GM12878 (cell line): ENCODE data around the gene GINS2. TPM values are rescaled to one million over a fixed set of nuclear protein-coding genes. Genes with fewer than 3 reads are reported as not detected.

Source experiments
- ATAC-seq: fragments of 200-7000 bp; cut with Tn5 transposase; 3 replicates; pipeline ENCODE4 v1.9.1; 2020; ENCODE audit warnings: mild to moderate bottlenecking, moderate library complexity
- BruUV-seq: library from RNA; stranded (reverse); fragments of 400-500 nt; replicated peaks from 2 replicates; lab custom pipeline; 2021; lab: Mats Ljungman, UMichigan
- CTCF ChIA-PET: fragments of 300-600 bp; sonication (Branson Sonifier 250); formaldehyde crosslinking; extraction: SDS; loops from one replicate; lab custom pipeline; 2021; ENCODE audit warnings: inconsistent platforms; lab: Yijun Ruan, JAX
- POLR2A ChIA-PET: fragments of 350-600 bp; formaldehyde crosslinking; extraction: SDS; loops from one replicate; lab custom pipeline; 2021; ENCODE audit warnings: inconsistent platforms; lab: Charles Lee
- RAD21 ChIA-PET: fragments of 300-600 bp; sonication (Branson Sonifier 250); formaldehyde crosslinking; loops from one replicate; lab custom pipeline; 2023; ENCODE audit warnings: antibody characterized with exemption; ENCODE audit not compliant: unreplicated experiment; lab: Charles Lee
- SMC1A ChIA-PET: fragments of 300-600 bp; sonication (Branson Sonifier 250); formaldehyde crosslinking; loops from one replicate; lab custom pipeline; 2023; ENCODE audit not compliant: unreplicated experiment, uncharacterized antibody; lab: Charles Lee
- DNase-seq: peaks from one replicate; pipeline ENCODE4 v3.0.0-alpha.2; 2011; ENCODE audit warnings: low read depth, low spot score
- FAIRE-seq: peaks from 3 replicates; lab custom pipeline; 2011; peaks lifted over from hg19 to GRCh38; lab: Jason Lieb, UNC
- H2AFZ ChIP-seq: 2 replicates; pipeline ENCODE4 v1.6.0; 2011; ENCODE audit warnings: low read depth, low read length, control low read depth; ENCODE audit not compliant: control insufficient read depth
- H3K27ac ChIP-seq: 2 replicates; pipeline ENCODE4 v1.5.1; 2011; ENCODE audit warnings: control low read depth; ENCODE audit not compliant: control insufficient read depth, insufficient read depth
- H3K27me3 ChIP-seq, 2 experiments: replicated peaks in 1 of 2; 2 replicates each; pipeline versions ENCODE4 v1.6.0 to v1.6.1; 2011; ENCODE audit warnings: low read length in 1 of 2; ENCODE audit not compliant: control insufficient read depth in 2 of 2, insufficient read depth in 2 of 2
- H3K36me3 ChIP-seq, 2 experiments: 2 replicates each; pipeline ENCODE4 v1.5.1; 2011; ENCODE audit warnings: low read length in 1 of 2; ENCODE audit not compliant: control insufficient read depth in 2 of 2, insufficient read depth in 2 of 2
- H3K4me1 ChIP-seq: 2 replicates; pipeline ENCODE4 v1.6.1; 2011; ENCODE audit warnings: mild to moderate bottlenecking, low read length, moderate library complexity, mixed read lengths; ENCODE audit not compliant: control insufficient read depth, insufficient read depth
- H3K4me2 ChIP-seq: 2 replicates; pipeline ENCODE4 v1.6.0; 2011; ENCODE audit warnings: control low read depth; ENCODE audit not compliant: control insufficient read depth, insufficient read depth
- H3K4me3 ChIP-seq: fragments of 200-600 bp; sonication (generic); 2 replicates; pipeline ENCODE4 v1.5.1; 2016
- H3K79me2 ChIP-seq: 2 replicates; pipeline ENCODE4 v1.6.0; 2011; ENCODE audit warnings: low read length; ENCODE audit not compliant: control insufficient read depth, insufficient read depth
- H3K9ac ChIP-seq: 2 replicates; pipeline ENCODE4 v1.8.0; 2011; ENCODE audit warnings: low read length, control low read depth, mixed read lengths; ENCODE audit not compliant: control insufficient read depth, insufficient read depth
- H3K9me3 ChIP-seq: replicated peaks from 3 replicates; pipeline ENCODE4 v1.5.1; 2011; ENCODE audit warnings: mild to moderate bottlenecking, low read length; ENCODE audit not compliant: control insufficient read depth, insufficient read depth
- H4K20me1 ChIP-seq: 2 replicates; pipeline ENCODE4 v1.6.0; 2011; ENCODE audit not compliant: control insufficient read depth, insufficient read depth
- BMI1 ChIP-seq: fragments of 450-650 bp; IDR thresholded peaks from 2 replicates; pipeline ENCODE4 v1.6.1; 2016; ENCODE audit warnings: mild to moderate bottlenecking, moderate library complexity, borderline replicate concordance
- CEBPB ChIP-seq, 2 experiments: fragments of 150-350 bp in 1 of 2; IDR thresholded peaks; 2 replicates each; pipeline ENCODE4 v1.6.1; 2012 to 2014; ENCODE audit warnings: low read depth in 2 of 2, low read length in 2 of 2, borderline replicate concordance in 1 of 2, inconsistent platforms in 1 of 2
- EED ChIP-seq: sonication (generic); IDR thresholded peaks from 2 replicates; pipeline ENCODE4 v1.6.1; 2016; ENCODE audit warnings: antibody characterized with exemption, low read depth
- ELK1 ChIP-seq: IDR thresholded peaks from 2 replicates; pipeline ENCODE4 v1.6.1; 2012; ENCODE audit warnings: low read depth, low read length, improper control_type of control experiment
- EZH2 ChIP-seq: IDR thresholded peaks from 2 replicates; pipeline ENCODE4 v1.6.1; 2012; ENCODE audit warnings: low read depth, mild to moderate bottlenecking, control low read depth, inconsistent platforms, low read length, borderline replicate concordance; ENCODE audit not compliant: control insufficient read depth
- IRF4 ChIP-seq: IDR thresholded peaks from 2 replicates; pipeline ENCODE4 v1.6.1; 2011; ENCODE audit warnings: low read depth, low read length
- JUND ChIP-seq: IDR thresholded peaks from 2 replicates; pipeline ENCODE4 v1.6.1; 2012; ENCODE audit warnings: low read depth, mild to moderate bottlenecking, low read length, improper control_type of control experiment, moderate library complexity
- POLR2AphosphoS5 ChIP-seq: IDR thresholded peaks from 2 replicates; pipeline ENCODE4 v1.6.1; 2011; ENCODE audit warnings: mild to moderate bottlenecking, low read length, inconsistent platforms
- SIN3A ChIP-seq: IDR thresholded peaks from 2 replicates; pipeline ENCODE4 v1.6.1; 2012; ENCODE audit warnings: low read depth, low read length, improper control_type of control experiment
- SREBF1 ChIP-seq: IDR thresholded peaks from 2 replicates; pipeline ENCODE4 v1.6.1; 2012; ENCODE audit warnings: mild to moderate bottlenecking, low read length
- STAT1 ChIP-seq: fragments of 450-650 bp; conservative IDR thresholded peaks from 2 replicates; pipeline ENCODE4 v1.6.1; 2014; ENCODE audit warnings: antibody characterized with exemption, mild to moderate bottlenecking
- ZNF217 ChIP-seq: fragments of 450-650 bp; IDR thresholded peaks from 2 replicates; pipeline ENCODE4 v1.6.1; 2017; ENCODE audit warnings: antibody characterized with exemption, mild to moderate bottlenecking
- WGBS: methylation state at CpG from one replicate; pipeline ENCODE4 v1.1.6; 2016; ENCODE audit warnings: low lambda C conversion rate; ENCODE audit not compliant: insufficient replicate concordance, insufficient coverage; ENCODE audit errors: missing lambda C conversion rate; 5-methylcytosine and 5-hydroxymethylcytosine counted together
- in situ Hi-C: fragments of 300-500 bp; cut with MboI; formaldehyde crosslinking; loops from 9 replicates; pipeline ENCODE4 v1.14.3; 2018; ENCODE audit warnings: mixed read lengths
- intact Hi-C: fragments of 100-400 bp; cut with micrococcal nuclease; formaldehyde crosslinking; loops from one replicate; pipeline ENCODE4 v1.14.2; 2022; ENCODE audit not compliant: unreplicated experiment
- polyA plus RNA-seq, 11 experiments: library from polyadenylated mRNA; depleted of rRNA in 4 of 11; unstranded in 6 of 11; stranded (reverse) in 5 of 11; fragments of >200 nt; fragmentation: Nextera tagmentation in 4 of 11; fragmentation: Illumina TruSeq in 1 of 11; extraction: Ambion mirVana in 4 of 11; extraction: Trizol in 1 of 11; gene quantifications; 1 replicate in 1 of 11; 2 replicates in 10 of 11; pipeline versions ENCODE4 v1.2.1 to v1.2.3, GENCODE V29; 2011 to 2016; ENCODE audit warnings: inconsistent platforms in 2 of 11, missing spikeins in 2 of 11, low read depth in 1 of 11
- total RNA-seq, 4 experiments: library from RNA; depleted of rRNA in 3 of 4; stranded (reverse); fragments of >200 nt in 3 of 4; fragmentation: Illumina TruSeq in 1 of 4; extraction: Trizol in 1 of 4; gene quantifications; 2 replicates each; pipeline versions ENCODE4 v1.2.1 to v1.2.3, GENCODE V29; 2013 to 2021

GINS2 gene
- total and polyA plus RNA-seq, 10 of the 15 experiments (the other 5 are each of a cell fraction or from before 2014, with no cell fraction given), result 42.7 to 90.8 (median 57.0) TPM

- no peaks in the 10 kb centered on the region for H3K36me3 ChIP-seq
- H3K4me2 ChIP-seq, result no peak overlapping the region
- no peaks in the 10 kb centered on the region for H3K9me3 ChIP-seq
- intact Hi-C loops, result no loop called here
- H3K9ac ChIP-seq, result no peak overlapping the region
- H2AFZ ChIP-seq, result no peak overlapping the region
- no TSS peak for BruUV-seq
- H3K79me2 ChIP-seq, result peaks cover 26% of the 10 kb centered on the region
- no peaks in the 10 kb centered on the region for H4K20me1 ChIP-seq
- CTCF ChIA-PET, result interaction anchor here (0.8 kb wide), 1 partner anchor 74 kb away, joined by 4 read pairs; no protein-coding TSS in a partner anchor
- H3K27ac ChIP-seq, result no peak overlapping the region
- POLR2A ChIA-PET, result no interaction called here
- peaks cover 1 to 2% of the 10 kb centered on the region in 2 experiments; a peak in 2 of 4 replicates for H3K27me3 ChIP-seq
- TF ChIP-seq SIN3A, result no peak
- no peak for TF ChIP-seq STAT1
- no peak for TF ChIP-seq POLR2AphosphoS5
- no peak for TF ChIP-seq ZNF217
- TF ChIP-seq IRF4, result no peak
- TF ChIP-seq EED, result no peak
- no peak for TF ChIP-seq ELK1
- TF ChIP-seq SREBF1, result no peak
- TF ChIP-seq BMI1, result no peak
- TF ChIP-seq JUND, result no peak
- TF ChIP-seq CEBPB (IDR thresholded peaks at IDR 0.05; ENCODE audit: borderline replicate concordance in 1 of 2, low read depth in 2 of 2, low read length in 2 of 2), result no peak
- no peak for TF ChIP-seq EZH2
- H3K4me3 ChIP-seq, result no peak overlapping the region
- ATAC-seq (no peak), DNase-seq (no peak), FAIRE-seq (no peak)
- in situ Hi-C loops, result no loop called here
- RAD21 ChIA-PET, result no interaction called here
- peaks cover 22% of the 10 kb centered on the region for H3K4me1 ChIP-seq
- 64% methylated on average over 7 of the region's 7 CpGs for WGBS
- SMC1A ChIA-PET, result no interaction called here
These were observed 1.8 kb upstream of the GINS2 start for GRCh38 chr16:85690469-85691064.
